GM21367 (cell line): Measurements from ENCODE around the gene ACIN1.
A peak's percentile ranks its signal among the peaks of the same experiment; 100 is the strongest.

Experiments
- ATAC-seq: cut with Tn5 transposase; IDR thresholded peaks from one replicate; pipeline ENCODE4 v1.9.1; 2021; ENCODE audit not compliant: unreplicated experiment

ACIN1 gene

GRCh38 chr14:23125011-23125410, 30.1 kb upstream of the ACIN1 start:
- no peak for ATAC-seq

- ATAC-seq: no peak
Observed at GRCh38 chr14:23124337-23124954, 29.5 kb upstream of the ACIN1 start.

GRCh38 chr14:23123419-23123818, 28.5 kb upstream of the ACIN1 start:
- ATAC-seq: no peak

- no peak for ATAC-seq
Observed at GRCh38 chr14:23122086-23122485, 27.1 kb upstream of the ACIN1 start.

GRCh38 chr14:23121361-23121771, 26.4 kb upstream of the ACIN1 start:
- ATAC-seq: no peak

GRCh38 chr14:23120541-23121251, 25.8 kb upstream of the ACIN1 start:
- ATAC-seq: peak; percentile 68

GRCh38 chr14:23119363-23120327, 24.7 kb upstream of the ACIN1 start:
- no peak for ATAC-seq

GRCh38 chr14:23118506-23119362, 23.8 kb upstream of the ACIN1 start, which contains the start of gene CEBPE:
TSS of gene CEBPE (minus strand) at chr14:23119255. CDS start at chr14:23119091, 164 bp downstream.
- ATAC-seq: no peak

- no peak for ATAC-seq
Observed at GRCh38 chr14:23117371-23118020, 22.6 kb upstream of the ACIN1 start.

- ATAC-seq: no peak
Observed at GRCh38 chr14:23115918-23116317, 21.0 kb upstream of the ACIN1 start.

- ATAC-seq: no peak
Observed at GRCh38 chr14:23115039-23115731, 20.2 kb upstream of the ACIN1 start.

GRCh38 chr14:23114669-23115038, 19.7 kb upstream of the ACIN1 start:
- no peak for ATAC-seq

- no peak for ATAC-seq
Observed at GRCh38 chr14:23114120-23114458, 19.2 kb upstream of the ACIN1 start.

- ATAC-seq: no peak
Observed at GRCh38 chr14:23113431-23114119, 18.6 kb upstream of the ACIN1 start.

GRCh38 chr14:23112359-23113178, 17.6 kb upstream of the ACIN1 start:
- no peak for ATAC-seq

GRCh38 chr14:23110579-23111365, 15.8 kb upstream of the ACIN1 start:
- no peak for ATAC-seq

- no peak for ATAC-seq
Observed at GRCh38 chr14:23109769-23110168, 14.8 kb upstream of the ACIN1 start.
